Non-pigmented ciliary epithelial cell (primary cell): ENCODE data around the gene SLCO4A1.
"Not testable (repeated sequence)": the region's sequence is repeated elsewhere in the genome, so short reads cannot be mapped to it uniquely, and the experiment has no call there.

Source experiments
- DNase-seq: peaks from one replicate; pipeline ENCODE4 v3.0.0-alpha.2; 2010; ENCODE audit warnings: low read depth

SLCO4A1 gene

DNA sequence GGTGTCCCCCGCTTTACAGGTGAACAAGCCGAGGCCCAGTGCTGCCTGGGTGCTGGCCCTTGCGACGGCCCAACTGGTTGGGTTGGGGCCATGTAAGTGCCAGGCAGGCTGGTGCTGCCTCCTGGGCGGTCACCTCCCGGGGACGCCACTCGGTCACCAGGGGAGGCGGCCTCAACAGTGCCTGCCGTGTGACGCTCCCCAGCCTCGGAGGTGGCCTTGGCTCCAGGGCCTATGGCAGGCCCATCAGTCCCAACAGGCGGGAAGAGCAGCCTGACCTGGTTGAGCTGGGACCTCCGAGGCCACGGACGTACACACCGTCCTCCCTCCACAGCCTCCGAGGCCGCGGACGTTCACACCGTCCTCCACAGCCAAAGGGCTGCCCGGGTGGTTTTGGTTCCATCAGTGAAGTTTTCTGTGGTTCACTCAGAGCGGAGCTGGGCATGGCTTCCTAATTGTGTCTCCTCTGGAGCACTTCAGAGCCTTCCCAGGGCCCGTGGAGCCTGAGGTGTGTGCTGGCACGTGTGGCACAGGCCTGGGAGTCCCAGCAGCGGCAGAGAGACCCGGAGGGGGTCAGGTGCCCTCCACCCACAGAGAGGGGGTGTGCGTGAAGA, 19.3 kb upstream of the SLCO4A1 start:
- no peak for DNase-seq

DNA sequence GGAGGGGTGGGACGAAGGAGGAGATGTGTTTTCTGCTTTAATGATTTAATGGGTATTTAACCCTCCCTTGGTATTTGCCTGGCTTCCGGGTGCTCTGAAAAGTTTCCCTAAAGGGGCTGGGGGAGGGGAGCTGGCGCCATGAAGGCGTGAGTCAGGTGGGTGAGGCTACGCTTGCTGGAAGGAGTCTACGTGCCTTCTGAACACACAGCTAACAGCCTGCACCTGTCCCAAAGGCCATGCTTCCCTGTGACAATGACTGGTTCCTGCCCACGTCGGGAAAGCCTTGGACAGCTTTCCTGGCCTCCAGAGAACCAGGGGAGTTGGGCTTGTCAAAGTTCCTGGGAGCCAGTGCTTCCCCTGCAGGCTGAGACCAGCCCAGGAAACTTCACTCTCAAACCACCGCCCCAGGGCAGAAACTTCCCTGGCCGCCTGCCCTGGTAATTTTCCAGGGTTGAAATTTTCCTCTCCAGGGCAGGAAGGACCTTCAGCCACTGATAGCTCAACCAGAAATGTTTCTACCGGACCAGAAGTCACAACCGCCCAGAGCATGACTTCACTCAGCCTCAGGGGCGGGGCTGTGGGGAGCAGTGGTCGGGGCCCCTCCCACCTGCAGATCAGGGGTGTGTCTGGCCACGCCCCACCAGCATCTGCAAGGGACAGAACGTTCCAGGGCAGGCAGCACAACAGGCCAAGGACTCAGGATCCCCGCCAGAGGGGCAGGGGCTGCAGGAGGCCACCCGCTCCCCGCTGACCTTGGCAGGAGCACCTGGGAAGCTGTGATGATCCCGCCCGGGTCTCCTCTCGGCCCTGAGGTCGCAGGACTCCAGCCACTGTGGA, 18.6 kb upstream of the SLCO4A1 start:
- peak; percentile 42 for DNase-seq

DNA sequence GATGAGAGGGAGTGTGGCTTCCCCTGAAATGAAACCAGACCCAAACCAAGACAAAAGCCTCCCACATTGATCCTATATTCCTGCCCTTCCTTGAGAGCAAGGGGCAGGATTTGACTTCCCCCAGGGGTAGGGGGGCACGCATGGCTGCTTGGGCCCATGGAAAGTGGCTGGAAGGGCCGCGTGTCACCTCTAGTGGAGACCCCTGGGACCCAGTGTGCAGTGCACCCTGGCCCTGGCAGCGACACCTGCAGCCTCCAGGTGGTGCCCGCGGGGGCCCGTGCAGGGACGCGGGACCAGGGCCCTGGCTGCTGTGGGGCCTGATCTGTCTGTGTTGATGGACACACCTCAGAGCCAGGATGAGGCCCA, 18.0 kb upstream of the SLCO4A1 start:
- no peak for DNase-seq

DNA sequence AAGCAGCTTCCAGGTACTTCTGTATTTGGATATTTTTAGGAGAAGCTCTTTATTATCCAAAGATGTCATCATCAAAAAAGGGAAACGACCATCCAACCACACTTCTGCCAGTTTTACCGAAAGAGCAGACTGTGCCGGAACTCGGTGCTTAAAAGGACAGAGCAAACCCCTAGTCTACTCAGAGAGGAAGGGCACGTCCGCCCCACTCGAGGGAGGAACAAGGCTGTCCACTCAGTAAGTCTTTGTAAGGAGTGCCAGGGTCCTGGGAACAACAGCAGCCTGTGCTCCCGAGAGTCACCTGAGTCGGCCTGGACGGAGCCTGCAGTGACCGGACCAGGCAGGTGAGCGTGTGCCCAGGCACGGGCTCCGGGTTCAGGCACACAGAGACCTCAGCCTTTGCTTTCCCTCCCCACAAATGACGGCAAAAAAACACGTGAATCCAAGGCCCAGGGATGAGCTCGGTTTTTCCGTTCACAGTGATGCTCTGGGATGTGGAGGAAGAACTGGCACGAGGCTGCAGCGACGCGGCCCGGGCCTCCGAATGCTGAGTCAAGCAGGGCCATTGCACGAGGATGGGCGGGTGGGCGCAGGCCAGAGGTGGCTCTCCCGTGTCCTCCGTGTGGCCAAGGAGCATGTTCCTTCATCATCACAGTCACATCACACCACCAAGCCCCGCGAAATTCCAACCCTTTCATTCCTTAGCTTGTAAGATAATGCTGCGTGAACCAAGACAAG, 17.4 kb upstream of the SLCO4A1 start:
- DNase-seq, result no peak

DNA sequence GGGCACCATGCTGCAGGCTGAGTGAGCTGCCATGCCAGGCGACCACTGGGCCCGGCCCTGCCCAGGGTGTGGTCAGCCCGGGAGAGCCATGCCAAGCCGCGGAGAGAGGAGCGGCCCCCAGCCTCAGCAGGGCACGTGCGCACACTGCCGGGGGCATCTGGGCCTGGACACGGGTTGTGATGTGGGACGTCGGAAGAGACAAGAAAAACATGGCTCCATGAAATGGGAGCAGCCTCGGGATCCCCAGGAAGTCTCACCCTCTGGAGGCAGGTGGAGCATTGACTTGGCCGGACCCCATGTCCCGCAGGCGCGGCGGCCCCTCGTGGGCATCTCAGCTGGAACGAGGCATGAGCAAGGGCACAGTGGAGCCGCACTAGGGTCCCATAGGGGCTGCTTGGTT, 16.8 kb upstream of the SLCO4A1 start:
- DNase-seq, result no peak

DNA sequence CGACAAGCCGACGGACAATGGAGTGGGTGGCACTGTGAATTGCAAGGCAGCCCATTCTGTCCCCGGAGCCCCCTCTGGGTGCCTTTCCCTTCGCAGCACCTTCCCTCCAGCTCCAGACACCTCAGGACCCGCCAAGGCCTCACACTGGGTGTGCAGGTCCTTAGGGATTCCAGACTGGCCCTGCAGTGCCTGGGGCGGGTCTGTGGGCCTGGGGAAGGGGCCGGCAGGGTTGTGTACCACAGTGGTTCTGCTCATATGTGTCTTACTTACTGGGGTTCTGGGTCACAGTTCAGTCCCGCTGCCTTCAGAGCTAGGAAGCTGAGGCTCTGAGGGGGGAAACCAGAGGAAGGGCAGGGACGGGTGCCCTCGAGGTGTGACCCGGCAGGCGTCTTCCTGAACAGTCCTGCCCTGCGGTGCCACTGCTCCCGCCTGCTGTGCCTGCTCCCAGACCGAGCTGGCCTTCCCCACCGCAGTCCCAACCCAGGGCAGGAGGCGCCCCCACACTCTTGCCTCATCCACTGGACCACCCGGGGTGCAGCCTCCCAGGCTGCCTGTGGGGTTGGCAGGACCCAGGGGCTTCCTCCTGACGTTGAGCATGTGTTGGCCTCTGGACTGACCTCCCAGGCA, 16.3 kb upstream of the SLCO4A1 start:
- no peak for DNase-seq

DNA sequence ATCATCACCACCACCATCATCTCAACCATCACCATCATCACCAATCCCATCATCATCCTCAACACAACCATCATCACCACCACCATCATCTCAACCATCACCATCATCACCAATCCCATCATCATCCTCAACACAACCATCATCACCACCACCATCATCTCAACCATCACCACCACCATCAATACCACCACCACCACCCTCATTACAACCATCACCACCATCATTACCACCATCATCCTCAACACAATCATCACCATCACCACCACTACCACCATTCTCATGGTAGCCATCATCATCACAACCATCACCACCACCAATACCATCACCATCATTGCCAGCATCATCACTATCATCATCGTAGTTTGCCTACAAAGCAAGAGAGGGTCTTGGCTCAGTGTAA, 14.9 kb upstream of the SLCO4A1 start:
- not testable (repeated sequence) for DNase-seq

DNA sequence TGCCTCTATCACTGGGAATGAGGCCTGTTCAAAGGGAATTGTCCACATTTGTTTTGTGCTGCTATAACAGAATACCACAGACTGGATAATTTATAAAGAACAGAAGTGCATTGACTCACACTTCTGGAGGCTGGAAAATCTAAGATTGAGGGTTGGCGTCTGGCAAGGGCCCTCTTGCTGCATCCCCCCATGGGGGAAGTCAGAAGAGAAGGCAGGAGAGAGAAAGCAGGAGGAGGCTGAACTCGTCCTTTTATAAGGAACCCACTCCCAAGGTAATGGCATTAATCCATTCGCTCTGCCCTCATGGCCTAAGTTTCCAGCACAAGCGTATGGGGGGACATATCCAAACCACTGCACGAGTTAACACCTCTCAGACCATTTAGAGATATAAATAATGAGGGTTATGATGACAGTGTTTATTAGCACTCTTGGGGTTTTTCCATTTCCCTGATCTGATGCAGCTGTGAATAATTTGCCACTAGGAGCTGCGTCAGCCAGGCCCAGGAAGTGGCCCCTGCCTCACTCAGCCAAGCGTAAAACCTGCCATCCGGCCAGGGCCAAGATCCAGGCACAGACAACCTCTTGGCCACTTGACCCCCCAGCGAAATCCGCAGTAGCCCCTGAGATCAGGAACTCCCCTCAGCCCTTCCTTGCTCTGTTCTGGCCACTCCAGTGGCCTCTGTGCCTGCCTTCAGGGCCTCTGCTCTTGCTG, 14.2 kb upstream of the SLCO4A1 start:
- no peak for DNase-seq

DNA sequence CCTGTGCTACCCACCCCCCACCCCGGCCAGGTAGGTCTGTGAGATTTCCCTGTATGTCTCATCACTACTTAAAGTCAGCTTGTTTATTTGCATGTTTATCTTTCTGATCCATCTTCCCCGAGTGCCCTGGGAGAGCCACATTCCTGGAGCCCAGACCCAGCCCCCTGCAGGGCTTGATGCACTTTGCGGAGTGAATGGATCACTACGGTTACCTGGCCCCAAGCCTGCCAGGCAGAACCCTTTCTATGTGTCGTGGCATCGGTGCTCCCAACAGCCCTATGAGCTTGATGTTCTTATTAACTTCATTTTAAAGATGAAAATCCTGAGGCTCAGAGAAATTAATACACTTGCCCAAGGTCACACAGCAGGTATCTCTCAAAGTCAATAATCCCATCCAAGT, 13.6 kb upstream of the SLCO4A1 start:
- DNase-seq, result no peak

DNA sequence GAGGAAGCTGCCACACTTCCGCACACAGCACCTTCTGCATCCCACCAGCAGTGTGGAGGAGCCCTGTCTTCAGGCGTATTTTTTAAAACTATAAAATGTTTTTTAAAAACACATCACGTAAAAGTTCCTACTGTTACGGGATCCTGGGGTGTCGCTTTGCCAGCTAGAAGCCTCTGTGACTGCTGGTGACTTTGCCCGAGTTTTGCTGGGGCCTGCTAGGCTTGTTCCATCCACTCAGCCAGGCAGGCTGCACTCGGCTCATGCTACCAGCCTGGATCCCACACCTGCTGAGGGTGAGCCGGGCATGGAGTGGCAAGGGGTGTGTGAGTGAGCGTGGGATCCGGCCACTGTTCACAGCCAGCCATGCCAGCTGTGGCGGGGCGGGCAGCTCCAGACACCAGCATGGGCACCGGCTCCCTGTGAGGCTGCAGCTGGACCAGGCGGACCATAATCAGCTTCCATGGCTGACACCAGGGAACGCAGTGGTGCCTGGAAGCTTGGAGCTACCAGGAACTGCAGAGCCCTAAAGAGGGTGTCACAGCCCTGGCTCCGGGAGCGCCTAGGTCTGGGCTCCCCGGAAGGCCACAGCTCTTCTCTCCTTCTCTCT, 12.3 kb upstream of the SLCO4A1 start:
- no peak for DNase-seq

DNA sequence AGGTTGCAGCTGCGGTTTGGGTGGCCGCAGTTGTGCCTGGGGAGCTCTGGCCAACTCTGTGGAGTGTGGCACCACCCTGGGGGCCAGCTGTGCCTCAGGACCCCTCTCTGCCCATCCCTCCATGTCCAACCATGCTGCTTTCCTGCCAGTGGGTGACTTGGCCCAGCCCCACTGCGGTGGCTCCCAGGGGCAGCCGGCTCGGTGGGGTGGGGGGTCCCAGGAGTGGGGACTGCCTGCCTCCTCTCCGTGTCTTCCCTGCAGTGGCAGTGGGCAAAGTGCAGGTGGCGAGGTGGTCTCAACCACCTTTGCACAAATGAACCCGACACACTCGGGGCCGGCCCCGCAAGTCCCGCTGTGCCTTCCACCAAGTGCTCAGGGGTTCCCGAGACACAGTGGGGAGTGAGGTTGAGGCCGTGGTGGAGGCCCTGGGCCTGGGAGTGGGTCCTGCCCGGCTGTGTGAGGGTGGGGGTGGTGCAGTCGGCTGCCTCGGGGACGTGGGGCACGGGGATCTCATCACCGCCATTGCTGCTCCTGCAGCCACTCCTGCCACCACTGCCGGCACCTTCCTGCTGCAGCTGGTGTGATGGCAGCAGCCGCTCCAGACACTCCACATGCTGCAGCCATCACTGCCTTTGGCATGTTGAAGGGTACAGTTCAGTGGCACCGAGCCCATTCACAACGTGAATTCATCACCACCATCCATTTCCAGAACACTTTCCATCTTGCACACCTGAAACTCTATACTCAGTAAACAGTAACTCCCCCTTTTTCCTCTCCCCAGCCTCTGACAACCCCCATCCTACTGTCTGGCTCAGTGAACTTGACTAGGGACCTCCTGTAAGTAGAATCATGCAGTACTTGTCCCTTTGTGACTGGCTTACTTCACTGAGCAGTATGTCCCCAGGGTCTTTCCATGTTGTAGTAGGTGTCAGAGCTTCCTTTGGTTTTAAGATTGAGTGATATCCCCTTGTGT, 10.7 kb upstream of the SLCO4A1 start:
- no peak for DNase-seq

DNA sequence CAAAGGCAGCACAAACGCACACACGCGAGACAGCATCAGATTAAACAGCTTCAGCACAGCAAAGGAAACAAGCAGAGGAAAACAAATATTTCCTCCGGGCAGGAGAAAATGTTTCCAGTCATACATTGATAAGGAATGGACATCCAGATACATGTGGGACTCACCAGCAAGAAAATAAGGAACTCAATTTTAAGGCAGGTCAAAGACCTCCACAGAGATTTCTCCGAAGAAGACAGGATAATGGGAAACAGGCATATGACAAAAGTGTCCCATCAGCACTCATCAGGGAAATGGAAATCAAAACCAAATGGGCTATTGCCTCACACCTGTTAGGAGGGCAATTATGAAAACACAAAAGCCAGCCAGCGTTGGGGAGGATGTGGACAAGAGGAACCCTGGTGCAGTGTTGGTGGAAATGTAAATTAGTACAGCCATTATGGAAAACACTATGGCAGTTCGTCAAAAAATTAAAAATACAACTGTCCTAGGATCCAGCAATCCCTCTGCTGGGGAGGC, 9.7 kb upstream of the SLCO4A1 start:
- DNase-seq, result no peak

DNA sequence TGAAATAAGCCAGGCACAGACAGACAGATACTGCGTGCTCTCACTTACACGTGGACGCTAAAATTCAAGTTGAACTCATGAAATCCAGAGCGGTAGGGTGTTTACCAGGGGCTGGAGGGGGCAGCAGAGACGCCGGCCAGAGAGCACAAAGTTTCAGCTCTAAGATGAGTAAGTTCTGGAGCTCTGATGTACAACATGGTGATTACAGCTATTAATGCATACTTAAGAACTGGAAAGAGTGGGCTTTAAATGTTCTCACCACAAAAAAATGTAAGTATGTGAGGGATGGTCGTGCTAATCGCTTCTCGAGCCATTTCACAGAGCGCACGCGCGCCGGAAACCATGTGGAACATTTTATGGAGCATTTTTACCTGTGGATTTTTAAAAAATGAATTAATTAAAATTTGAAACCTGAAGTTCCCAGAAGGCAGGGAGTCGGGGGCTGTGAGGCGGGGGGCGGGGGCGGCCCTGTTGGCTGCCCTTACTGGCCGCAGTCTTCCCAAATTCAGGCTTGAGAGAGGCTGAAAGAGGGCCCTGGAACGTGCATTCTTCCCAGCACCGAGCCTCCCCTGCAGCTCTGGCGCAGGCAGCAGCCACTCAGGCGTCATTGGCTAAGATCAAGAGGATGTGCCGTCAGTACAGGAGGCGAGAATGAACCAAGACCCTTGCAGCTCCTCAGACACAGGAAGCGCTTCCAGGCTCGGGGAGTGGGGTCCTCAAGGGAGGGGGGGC, 8.5 kb upstream of the SLCO4A1 start:
- DNase-seq, result no peak

DNA sequence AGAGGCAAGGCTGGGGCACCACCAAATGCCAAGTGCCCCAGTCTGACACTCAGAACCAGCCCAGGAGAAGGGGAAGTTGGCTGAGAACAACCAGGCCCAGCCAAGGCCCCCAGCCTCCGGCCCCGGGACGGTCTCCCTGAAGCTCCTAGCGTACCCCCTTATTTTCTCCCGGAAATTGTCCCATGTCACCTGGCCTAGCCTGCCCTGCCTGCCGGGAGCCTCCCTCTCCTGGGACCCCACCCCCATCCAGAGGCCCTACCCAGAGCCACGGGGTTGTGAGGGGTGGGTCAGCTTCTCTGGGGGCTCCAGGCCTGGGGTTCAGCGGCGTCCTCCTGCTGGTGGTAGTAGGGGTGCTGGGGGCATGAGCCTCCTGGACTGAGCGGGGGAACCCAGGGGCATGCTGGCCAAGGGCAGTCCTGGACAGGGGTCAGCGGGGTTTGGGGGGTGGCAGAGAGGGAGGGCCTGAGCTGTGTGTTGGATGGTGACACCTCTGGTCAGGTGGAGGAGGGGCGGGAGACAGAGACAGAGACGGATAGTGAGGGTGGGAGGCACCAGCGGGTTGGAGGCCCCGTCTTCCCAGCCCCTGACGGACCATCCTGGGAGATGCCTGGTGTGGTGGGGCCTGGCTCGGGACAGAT, 7.9 kb upstream of the SLCO4A1 start:
- DNase-seq, result no peak

DNA sequence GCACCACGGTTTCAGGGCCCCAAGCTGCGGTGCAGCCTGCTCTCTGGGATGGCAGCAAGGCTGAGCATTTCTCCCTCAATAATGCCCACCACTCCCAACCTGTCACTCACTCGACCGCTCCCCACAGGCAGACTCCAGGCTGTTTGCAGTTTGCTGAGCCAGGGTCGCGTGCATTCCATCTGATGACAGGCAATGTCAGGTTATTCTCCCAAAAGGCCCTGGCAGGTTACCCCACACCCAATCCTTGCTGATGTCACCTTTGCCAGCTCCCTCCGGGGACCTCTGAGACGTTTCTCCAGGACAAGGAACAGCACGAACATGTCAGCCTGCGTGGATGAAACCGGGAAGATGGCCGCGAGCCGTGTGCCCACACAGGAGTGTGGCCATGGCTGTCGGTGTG, 7.1 kb upstream of the SLCO4A1 start:
- no peak for DNase-seq

DNA sequence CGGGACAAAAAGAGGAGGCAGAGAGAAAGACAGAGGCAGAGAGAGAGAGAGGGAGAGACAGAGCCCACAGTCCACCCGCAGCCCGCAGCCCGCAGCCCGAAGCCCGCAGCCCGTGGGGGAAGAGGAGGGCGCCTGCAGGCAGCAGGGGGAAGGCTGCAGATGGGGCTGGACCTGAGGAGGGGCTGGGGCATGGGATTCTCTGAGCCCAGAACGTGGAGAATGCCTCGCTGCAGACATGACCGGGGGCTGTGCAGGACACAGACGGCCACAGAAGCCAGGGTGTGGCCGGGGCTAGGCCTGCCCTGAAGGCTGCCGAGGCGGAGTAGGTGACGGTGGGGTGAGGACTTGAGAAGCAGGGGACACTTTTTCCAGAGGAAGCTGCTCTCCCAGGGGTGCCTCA, 6.5 kb upstream of the SLCO4A1 start:
- DNase-seq, result no peak

DNA sequence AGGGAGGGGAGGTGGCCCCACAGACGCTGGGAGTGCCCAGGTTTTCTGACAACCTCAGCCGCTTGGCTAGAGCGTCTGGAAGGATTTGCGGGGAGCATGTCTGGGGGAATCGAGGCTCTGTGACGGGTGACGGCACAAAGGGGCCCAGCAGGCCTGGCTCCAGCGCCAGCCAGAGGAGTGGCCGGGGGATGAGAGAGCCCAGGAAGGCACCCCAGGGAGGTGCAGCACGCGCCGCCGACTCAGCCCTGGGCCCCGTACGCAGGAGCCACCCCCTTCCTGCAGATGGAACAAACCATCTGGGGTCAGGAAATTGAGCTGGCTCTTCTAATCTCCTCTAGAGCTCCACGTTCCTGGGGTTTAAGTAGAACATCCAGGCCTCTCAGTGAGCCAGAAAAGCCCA, 5.9 kb upstream of the SLCO4A1 start:
- no peak for DNase-seq

DNA sequence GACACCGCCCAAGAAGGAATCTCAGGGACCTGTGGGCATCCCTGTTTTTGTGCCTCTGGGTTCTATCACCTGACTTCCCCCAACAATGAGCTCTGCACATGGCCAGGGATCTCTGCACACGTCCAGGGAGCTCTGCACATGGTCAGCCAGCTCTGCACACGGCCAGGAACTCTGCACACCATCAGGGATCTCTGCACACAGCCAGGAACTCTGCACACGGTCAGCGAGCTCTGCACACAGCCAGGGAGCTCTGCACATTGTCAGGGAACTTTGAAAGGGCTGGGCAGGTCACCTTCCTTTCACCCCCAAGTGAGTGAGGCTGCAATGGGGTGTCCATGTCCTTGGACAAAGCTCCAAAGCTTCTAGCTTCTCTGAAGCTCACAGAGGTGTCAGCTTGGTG, 5.2 kb upstream of the SLCO4A1 start:
- DNase-seq, result no peak

DNA sequence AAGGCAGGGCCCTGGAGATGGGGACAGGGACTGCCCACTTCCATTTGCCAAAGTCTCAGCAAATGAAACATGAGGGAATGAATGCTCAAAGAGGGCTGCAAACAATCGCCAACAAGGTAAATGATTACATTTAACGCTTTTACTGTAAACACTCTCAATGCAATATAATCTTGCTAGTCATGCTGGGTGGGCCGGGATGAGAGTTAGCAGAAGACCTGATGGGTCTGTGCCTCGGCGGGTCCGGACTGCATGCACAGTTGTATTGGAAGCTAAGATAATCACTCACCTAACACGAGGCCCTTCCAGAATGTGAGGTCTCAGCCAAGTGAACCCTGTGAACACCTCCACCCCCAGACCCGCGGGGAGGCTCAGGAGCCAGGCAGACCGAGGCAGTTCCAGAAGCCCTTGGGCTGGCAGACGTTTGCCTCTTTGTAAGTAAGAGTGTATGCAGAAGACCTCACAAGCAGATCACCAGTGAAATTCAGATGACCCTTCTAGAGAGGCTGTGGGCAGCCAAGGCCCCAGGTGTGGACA, 4.7 kb upstream of the SLCO4A1 start:
- DNase-seq, result no peak
